SU-DHL-6 (cell line): ENCODE results near the gene ACOT11.
"Not testable (repeated sequence)": the region's sequence is repeated elsewhere in the genome, so short reads cannot be mapped to it uniquely, and the experiment has no call there.

Experiments used
- H2AFZ ChIP-seq: fragments of 200-600 bp; sonication (generic); 2 replicates; pipeline ENCODE4 v1.6.1; 2014; ENCODE audit warnings: low read depth, mild to moderate bottlenecking, moderate library complexity, mixed read lengths, antibody characterized with exemption, low read length; ENCODE audit not compliant: severe bottlenecking
- H3F3A ChIP-seq: fragments of 200-600 bp; shearing (Covaris generic); 2 replicates; pipeline ENCODE4 v1.6.0; 2016; ENCODE audit warnings: antibody characterized with exemption, mild to moderate bottlenecking; ENCODE audit not compliant: insufficient read depth
- H3K27ac ChIP-seq: fragments of 200-600 bp; sonication (generic); 2 replicates; pipeline ENCODE4 v1.5.1; 2016; ENCODE audit warnings: low read depth, mild to moderate bottlenecking, low read length, moderate library complexity, mixed read lengths
- H3K27me3 ChIP-seq: fragments of 200-600 bp; sonication (generic), shearing (Covaris generic); 2 replicates; pipeline ENCODE4 v1.6.0; 2014; ENCODE audit warnings: mild to moderate bottlenecking, low read length
- H3K36me3 ChIP-seq: fragments of 200-600 bp; sonication (generic); 2 replicates; pipeline ENCODE4 v1.6.1; 2014; ENCODE audit warnings: mild to moderate bottlenecking, low read length, mixed read lengths
- H3K4me2 ChIP-seq: fragments of 300-600, 200-600 bp; shearing (Covaris generic), sonication (generic); 2 replicates; pipeline ENCODE4 v1.6.0; 2014; ENCODE audit warnings: low read length, low read depth, mild to moderate bottlenecking; ENCODE audit not compliant: poor library complexity, severe bottlenecking
- H3K4me3 ChIP-seq: fragments of 200-600 bp; sonication (generic); 2 replicates; pipeline ENCODE4 v1.5.1; 2014; ENCODE audit warnings: antibody characterized with exemption, low read length, mild to moderate bottlenecking, mixed read lengths; ENCODE audit not compliant: insufficient read depth, poor library complexity, severe bottlenecking
- H3K79me2 ChIP-seq: fragments of 200-600 bp; sonication (generic); 2 replicates; pipeline ENCODE4 v1.6.1; 2014; ENCODE audit warnings: mild to moderate bottlenecking, low read length, moderate library complexity; ENCODE audit not compliant: insufficient read depth
- H3K9ac ChIP-seq: fragments of 200-600 bp; sonication (generic); 2 replicates; pipeline ENCODE4 v1.7.0; 2014; ENCODE audit warnings: mild to moderate bottlenecking, low read length
- H3K9me2 ChIP-seq: fragments of 200-600 bp; sonication (generic); replicated peaks from 2 replicates; pipeline ENCODE4 v1.6.1; 2014; ENCODE audit warnings: low read length; ENCODE audit not compliant: insufficient read depth
- H3K9me3 ChIP-seq: fragments of 200-600 bp; sonication (generic); 2 replicates; pipeline ENCODE4 v1.6.1; 2014; ENCODE audit warnings: low read length, mixed read lengths; ENCODE audit not compliant: insufficient read depth
- H4K20me1 ChIP-seq: fragments of 200-600 bp; sonication (generic); 2 replicates; pipeline ENCODE4 v1.6.1; 2014; ENCODE audit warnings: low read depth, mild to moderate bottlenecking, antibody characterized with exemption, low read length, moderate library complexity, mixed read lengths
- EZH2phosphoT487 ChIP-seq: fragments of 200-600 bp; sonication (generic), shearing (Covaris generic); conservative IDR thresholded peaks from 2 replicates; pipeline ENCODE4 v1.6.1; 2018; ENCODE audit warnings: mild to moderate bottlenecking, antibody characterized with exemption, low read length, moderate library complexity, mixed read lengths
- TF ChIP-seq, protein P1 (sequence below): fragments of 200-600 bp; sonication (generic); IDR thresholded peaks from one replicate; pipeline ENCODE4 v1.5.1; 2017; ENCODE audit warnings: antibody characterized with exemption, mild to moderate bottlenecking, low read length, moderate library complexity; ENCODE audit not compliant: insufficient read depth, poor library complexity, severe bottlenecking

The ACOT11 gene

GRCh38 chr1:54510715-54511270 lies 37.2 kb upstream of the ACOT11 start:
- no peaks in the 10 kb centered on the region for H4K20me1 ChIP-seq
- no peaks in the 10 kb centered on the region for H3F3A ChIP-seq
- H2AFZ ChIP-seq = no peak overlapping the region

DNA sequence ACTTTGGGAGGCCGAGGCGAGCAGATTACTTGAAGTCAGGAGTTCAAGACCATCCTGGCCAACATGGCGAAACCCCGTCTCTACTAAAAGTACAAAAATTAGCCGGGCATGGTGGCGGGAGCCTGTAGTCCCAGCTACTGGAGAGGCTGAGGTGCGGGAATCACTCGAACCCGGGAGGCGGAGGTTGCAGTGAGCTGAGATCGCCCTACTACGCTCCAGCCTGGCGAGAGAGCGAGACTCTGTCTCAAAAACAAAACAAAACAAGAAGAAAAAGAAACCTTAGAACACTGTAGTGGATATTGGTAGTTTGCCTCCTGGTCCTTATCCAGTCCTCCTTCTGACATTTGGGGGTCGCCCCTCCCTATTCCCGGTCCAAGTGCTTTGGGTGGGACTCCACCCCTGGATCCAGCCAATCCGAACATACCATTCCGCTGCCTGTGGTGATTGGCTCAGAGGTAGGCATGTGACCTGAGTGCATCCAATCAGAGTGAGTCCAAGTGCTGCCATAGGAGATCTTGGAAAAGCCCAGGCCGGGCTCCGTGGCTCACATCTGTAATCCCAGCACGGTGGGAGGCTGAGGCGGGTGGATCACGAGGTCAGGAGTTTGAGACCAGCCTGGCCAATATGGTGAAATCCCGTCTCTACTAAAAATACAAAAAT lies 34.0 kb upstream of the ACOT11 start:
- H3K36me3 ChIP-seq, H4K20me1 ChIP-seq, H3K27me3 ChIP-seq, H3K27ac ChIP-seq, H3K9me2 ChIP-seq, H3F3A ChIP-seq, H3K4me2 ChIP-seq, H3K4me3 ChIP-seq, H3K79me2 ChIP-seq, H3K9me3 ChIP-seq, H3K9ac ChIP-seq, H2AFZ ChIP-seq: not testable (repeated sequence)

More at GRCh38 chr1:54510715-54511270, 37.2 kb upstream of the ACOT11 start:
- Histone ChIP-seq H3K4me2 (no peak overlapping the region), H3K9me2 (no peaks in the 10 kb centered on the region), H3K36me3 (no peaks in the 10 kb centered on the region), H3K27ac (no peak overlapping the region), H3K9me3 (no peaks in the 10 kb centered on the region), H3K9ac (no peak overlapping the region), H3K79me2 (no peaks in the 10 kb centered on the region), H3K27me3 (no peaks in the 10 kb centered on the region), H3K4me3 (no peak overlapping the region)
- TF ChIP-seq EZH2phosphoT487 = no peak
- TF ChIP-seq, protein P1, sequence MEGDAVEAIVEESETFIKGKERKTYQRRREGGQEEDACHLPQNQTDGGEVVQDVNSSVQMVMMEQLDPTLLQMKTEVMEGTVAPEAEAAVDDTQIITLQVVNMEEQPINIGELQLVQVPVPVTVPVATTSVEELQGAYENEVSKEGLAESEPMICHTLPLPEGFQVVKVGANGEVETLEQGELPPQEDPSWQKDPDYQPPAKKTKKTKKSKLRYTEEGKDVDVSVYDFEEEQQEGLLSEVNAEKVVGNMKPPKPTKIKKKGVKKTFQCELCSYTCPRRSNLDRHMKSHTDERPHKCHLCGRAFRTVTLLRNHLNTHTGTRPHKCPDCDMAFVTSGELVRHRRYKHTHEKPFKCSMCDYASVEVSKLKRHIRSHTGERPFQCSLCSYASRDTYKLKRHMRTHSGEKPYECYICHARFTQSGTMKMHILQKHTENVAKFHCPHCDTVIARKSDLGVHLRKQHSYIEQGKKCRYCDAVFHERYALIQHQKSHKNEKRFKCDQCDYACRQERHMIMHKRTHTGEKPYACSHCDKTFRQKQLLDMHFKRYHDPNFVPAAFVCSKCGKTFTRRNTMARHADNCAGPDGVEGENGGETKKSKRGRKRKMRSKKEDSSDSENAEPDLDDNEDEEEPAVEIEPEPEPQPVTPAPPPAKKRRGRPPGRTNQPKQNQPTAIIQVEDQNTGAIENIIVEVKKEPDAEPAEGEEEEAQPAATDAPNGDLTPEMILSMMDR = no peak

DNA sequence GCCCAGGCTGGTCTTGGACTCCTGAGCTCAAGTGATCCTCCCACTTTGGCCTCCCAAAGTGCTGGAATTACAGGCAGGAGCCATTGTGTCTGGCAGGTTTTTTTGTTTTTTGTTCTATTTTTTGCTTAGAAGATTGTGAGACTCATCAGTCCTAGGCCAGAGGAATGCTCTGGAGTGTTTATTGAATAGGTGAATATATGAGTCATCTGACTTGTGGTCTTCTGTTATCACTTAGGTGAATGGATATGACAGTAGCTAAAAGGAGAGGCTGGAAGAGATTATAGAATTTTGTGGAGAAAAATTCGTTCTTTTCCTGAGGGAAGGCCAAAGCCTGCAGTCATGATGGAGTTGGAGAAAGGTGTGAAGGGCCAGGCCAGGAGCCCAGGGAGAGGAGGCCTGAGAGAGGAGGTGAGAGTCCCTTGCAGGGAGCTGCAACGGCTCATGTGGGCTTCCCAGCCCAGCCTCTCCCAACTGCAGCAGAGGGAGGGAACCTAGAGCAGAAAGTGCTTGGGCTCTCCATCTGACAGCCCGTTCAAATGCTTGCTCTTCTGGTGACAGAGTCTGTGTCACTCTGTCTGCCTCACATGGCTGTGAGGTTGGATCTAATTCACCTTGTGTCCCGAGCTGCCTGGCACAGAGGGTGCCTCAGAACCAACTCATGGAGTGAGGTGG lies 31.6 kb upstream of the ACOT11 start:
- H3K27me3 ChIP-seq = no peaks in the 10 kb centered on the region
- H3F3A ChIP-seq = no peaks in the 10 kb centered on the region
- no peaks in the 10 kb centered on the region for H3K9me3 ChIP-seq
- no peak overlapping the region for H2AFZ ChIP-seq
- H3K36me3 ChIP-seq = no peaks in the 10 kb centered on the region
- H3K4me3 ChIP-seq = no peak overlapping the region
- H3K27ac ChIP-seq = no peak overlapping the region
- H3K9ac ChIP-seq = no peak overlapping the region
- no peaks in the 10 kb centered on the region for H4K20me1 ChIP-seq
- H3K4me2 ChIP-seq = no peak overlapping the region
- no peaks in the 10 kb centered on the region for H3K9me2 ChIP-seq
- no peak for TF ChIP-seq EZH2phosphoT487
- TF ChIP-seq, protein P1 = no peak
- H3K79me2 ChIP-seq = no peaks in the 10 kb centered on the region

- Histone ChIP-seq H3K9me2 (no peaks in the 10 kb centered on the region), H3K27ac (no peak overlapping the region), H4K20me1 (no peaks in the 10 kb centered on the region), H3K9ac (no peak overlapping the region), H3K9me3 (no peaks in the 10 kb centered on the region), H3K79me2 (no peaks in the 10 kb centered on the region), H2AFZ (no peak overlapping the region), H3K36me3 (no peaks in the 10 kb centered on the region), H3K27me3 (no peaks in the 10 kb centered on the region), H3F3A (no peaks in the 10 kb centered on the region), H3K4me2 (no peak overlapping the region), H3K4me3 (no peak overlapping the region)
- TF ChIP-seq, protein P1 = no peak
- TF ChIP-seq EZH2phosphoT487 = no peak
Observed at GRCh38 chr1:54517496-54517895, 30.5 kb upstream of the ACOT11 start.
